K562 (cell line): ENCODE measurements around the gene NUFIP2. TPM values are rescaled to one million over a fixed set of nuclear protein-coding genes. Genes with fewer than 3 reads are reported as not detected.

Experiments
- ATAC-seq: fragments of 200-7000 bp; cut with Tn5 transposase; 3 replicates; pipeline ENCODE4 v1.9.1; 2020; ENCODE audit warnings: moderate library complexity
- BruUV-seq: library from RNA; stranded (reverse); fragments of 400-500 nt; replicated peaks from 2 replicates; lab custom pipeline; 2021; lab: Mats Ljungman, UMichigan
- CTCF ChIA-PET: fragments of 300-600 bp; formaldehyde crosslinking; extraction: SDS; loops from one replicate; lab custom pipeline; 2021; ENCODE audit warnings: low intra/inter-chr PET ratio; lab: Yijun Ruan, JAX
- POLR2A ChIA-PET: fragments of 300-600, 350-650 bp; sonication (Branson Sonifier 250); formaldehyde crosslinking; extraction: SDS; loops from one replicate; lab custom pipeline; 2021; ENCODE audit warnings: antibody characterized with exemption, inconsistent platforms; lab: Yijun Ruan, JAX
- DNase-seq, 4 experiments: peaks; one replicate each; pipeline versions ENCODE4 v3.0.0 to v3.0.0-alpha.2; 2011 to 2018; ENCODE audit warnings: low spot score in 3 of 4, mixed read lengths in 3 of 4; ENCODE audit errors: extremely low read depth in 1 of 4
- FAIRE-seq: peaks from 2 replicates; lab custom pipeline; 2011; peaks lifted over from hg19 to GRCh38; lab: Jason Lieb, UNC
- H2AFZ ChIP-seq: 2 replicates; pipeline ENCODE4 v1.6.0; 2011; ENCODE audit warnings: low read depth, low read length, control low read depth, inconsistent platforms
- H3K27ac ChIP-seq: fragments of 200-600 bp; 3 replicates; pipeline ENCODE4 v1.8.0; 2011; ENCODE audit warnings: low read depth, mild to moderate bottlenecking, control low read depth, inconsistent platforms, low read length, moderate library complexity, mixed read lengths; ENCODE audit errors: extremely low read depth
- H3K27me3 ChIP-seq, 2 experiments: fragments of 300-600 bp in 1 of 2; 2 replicates in 1 of 2; 3 replicates in 1 of 2; pipeline versions ENCODE4 v1.6.0 to v1.8.0; 2011; ENCODE audit warnings: inconsistent platforms in 2 of 2, low read length in 2 of 2, mild to moderate bottlenecking in 1 of 2, mixed read lengths in 1 of 2, moderate library complexity in 1 of 2; ENCODE audit not compliant: control insufficient read depth in 2 of 2, insufficient read depth in 2 of 2
- H3K36me3 ChIP-seq: fragments of 300-600 bp; 3 replicates; pipeline ENCODE4 v1.8.0; 2011; ENCODE audit warnings: mild to moderate bottlenecking, low read length, inconsistent platforms; ENCODE audit not compliant: control insufficient read depth, insufficient read depth
- H3K4me1 ChIP-seq, 2 experiments: fragments of 200-600 bp in 1 of 2; replicated peaks in 1 of 2; 2 replicates in 1 of 2; 3 replicates in 1 of 2; pipeline versions ENCODE4 v1.5.1 to v1.8.0; 2011; ENCODE audit warnings: inconsistent platforms in 2 of 2, low read length in 2 of 2, mild to moderate bottlenecking in 1 of 2, mixed read lengths in 1 of 2, moderate library complexity in 1 of 2; ENCODE audit not compliant: control insufficient read depth in 2 of 2, insufficient read depth in 2 of 2
- H3K4me2 ChIP-seq: 2 replicates; pipeline ENCODE4 v1.6.1; 2011; ENCODE audit warnings: low read length, control low read depth, inconsistent platforms, mixed read lengths; ENCODE audit not compliant: insufficient read depth
- H3K4me3 ChIP-seq: fragments of 200-600 bp; sonication (generic), shearing (Covaris generic); 2 replicates; pipeline ENCODE4 v1.5.1; 2016; ENCODE audit warnings: control low read depth, inconsistent platforms
- H3K79me2 ChIP-seq: fragments of 200-600 bp; 3 replicates; pipeline ENCODE4 v1.8.0; 2011; ENCODE audit warnings: low read length, inconsistent platforms; ENCODE audit not compliant: control insufficient read depth, insufficient read depth
- H3K9ac ChIP-seq, 2 experiments: 2 replicates each; pipeline versions ENCODE4 v1.6.0 to v1.6.1; 2011; ENCODE audit warnings: low read depth in 2 of 2, low read length in 2 of 2, control low read depth in 1 of 2, inconsistent platforms in 1 of 2, mild to moderate bottlenecking in 1 of 2, mixed read lengths in 1 of 2; ENCODE audit not compliant: insufficient read depth in 1 of 2
- H3K9me1 ChIP-seq: one replicate; pipeline ENCODE4 v1.6.0; 2011; ENCODE audit warnings: inconsistent platforms, mild to moderate bottlenecking, low read length, moderate library complexity; ENCODE audit not compliant: control insufficient read depth, insufficient read depth
- H3K9me3 ChIP-seq: replicated peaks from 2 replicates; pipeline ENCODE4 v1.5.1; 2011; ENCODE audit warnings: low read depth, low read length, inconsistent platforms; ENCODE audit not compliant: control insufficient read depth, insufficient read depth
- H4K20me1 ChIP-seq: replicated peaks from 2 replicates; pipeline ENCODE4 v1.6.1; 2011; ENCODE audit warnings: low read length, inconsistent platforms, mixed read lengths; ENCODE audit not compliant: control insufficient read depth, insufficient read depth
- ARNT ChIP-seq, 2 experiments: fragments of 450-650 bp; IDR thresholded peaks; 2 replicates each; pipeline ENCODE4 v1.6.1; 2016; ENCODE audit warnings: mild to moderate bottlenecking in 1 of 2
- USF1 ChIP-seq: sonication (generic); formaldehyde crosslinking; IDR thresholded peaks from 2 replicates; pipeline ENCODE4 v1.9.0; 2022; ENCODE audit warnings: mild to moderate bottlenecking, missing genetic modification reagents
- ZBTB40 ChIP-seq, 2 experiments: fragments of 450-650 bp in 1 of 2; sonication (generic) in 1 of 2; formaldehyde crosslinking in 1 of 2; IDR thresholded peaks; 2 replicates each; pipeline versions ENCODE4 v1.7.1 to v1.9.0; 2016 to 2022; ENCODE audit warnings: inconsistent platforms in 1 of 2, mild to moderate bottlenecking in 1 of 2, missing genetic modification reagents in 1 of 2
- ZEB2 ChIP-seq: fragments of 450-650 bp; IDR thresholded peaks from 2 replicates; pipeline ENCODE4 v1.6.1; 2016
- ZNF146 ChIP-seq: IDR thresholded peaks from one replicate; pipeline ENCODE4 v1.6.1; 2018; ENCODE audit warnings: missing compliant biosample characterization; ENCODE audit not compliant: unreplicated experiment
- WGBS: fragments of 100-300 bp; shearing (Covaris generic); methylation state at CpG from one replicate; pipeline ENCODE4 v1.1.6; 2016; ENCODE audit warnings: low coverage, mixed read lengths; ENCODE audit not compliant: insufficient coverage; ENCODE audit errors: missing lambda C conversion rate; 5-methylcytosine and 5-hydroxymethylcytosine counted together
- in situ Hi-C: fragments of 300-500 bp; cut with MboI; formaldehyde crosslinking; loops from 4 replicates; pipeline ENCODE4 v1.15.0; 2018; ENCODE audit warnings: inconsistent platforms, mixed read lengths
- intact Hi-C: fragments of 100-400 bp; cut with micrococcal nuclease; formaldehyde crosslinking; loops from 2 replicates; pipeline ENCODE4 v1.14.2; 2022
- polyA plus RNA-seq, 8 experiments: library from polyadenylated mRNA; depleted of rRNA in 4 of 8; stranded (reverse) in 5 of 8; unstranded in 3 of 8; fragments of >200 nt; fragmentation: Nextera tagmentation in 2 of 8; fragmentation: Illumina TruSeq in 1 of 8; extraction: Ambion mirVana in 2 of 8; extraction: Trizol in 1 of 8; gene quantifications; 2 replicates each; pipeline versions ENCODE4 v1.2.1 to v1.2.3, GENCODE V29; 2011 to 2014; ENCODE audit warnings: inconsistent platforms in 1 of 8, missing spikeins in 1 of 8
- total RNA-seq, 7 experiments: library from RNA; depleted of rRNA in 6 of 7; stranded (reverse); fragments of >200 nt in 6 of 7; fragmentation: Illumina TruSeq in 2 of 7; extraction: Trizol in 2 of 7; gene quantifications; 2 replicates each; pipeline versions ENCODE4 v1.2.1 to v1.2.3, GENCODE V29; 2011 to 2021; ENCODE audit warnings: low replicate concordance in 1 of 7

The NUFIP2 gene
- total and polyA plus RNA-seq, 9 of the 15 experiments (the other 6 are each of a cell fraction or from before 2014, with no cell fraction given), result 4.9 to 40.7 (median 18.5) TPM

- H3K4me1 ChIP-seq, result peaks cover 1 to 10% of the 10 kb centered on the region in 2 experiments; a peak in 3 of 5 replicates
- 68% methylated on average over 3 of the region's 3 CpGs for WGBS
- CTCF ChIA-PET, result no interaction called here
- in situ Hi-C loops (no loop called here), intact Hi-C loops (no loop called here)
- peak; percentile 57 for TF ChIP-seq ZNF146 (CRISPR knock-in tag)
- no peak for TF ChIP-seq ZEB2
- H3K9me1 ChIP-seq, result no peaks in the 10 kb centered on the region
- no peak overlapping the region for H3K27ac ChIP-seq
- no peak overlapping the region for H3K9ac ChIP-seq
- POLR2A ChIA-PET, result no interaction called here
- ATAC-seq, result no peak
- H4K20me1 ChIP-seq, result peaks cover 6% of the 10 kb centered on the region
- DNase-seq, result no peak
- peaks cover 16% of the 10 kb centered on the region; the same call in 2 of the 3 replicates for H3K36me3 ChIP-seq
- H3K4me3 ChIP-seq, result no peak overlapping the region
- no peak overlapping the region for H2AFZ ChIP-seq
- BruUV-seq, result no TSS peak
- FAIRE-seq, result no peak
- no peaks in the 10 kb centered on the region for H3K27me3 ChIP-seq
- no peak overlapping the region for H3K4me2 ChIP-seq
- no peaks in the 10 kb centered on the region for H3K9me3 ChIP-seq
- peaks cover 34% of the 10 kb centered on the region for H3K79me2 ChIP-seq
These were observed 1.5 kb upstream of the NUFIP2 start for GRCh38 chr17:29295420-29295819.

- intact Hi-C loops (loop anchor here (5.0 kb wide), 1 partner anchor 48 kb away; no protein-coding TSS in a partner anchor), in situ Hi-C loops (no loop called here)
- ChIA-PET CTCF (no interaction called here), POLR2A (interaction anchor here (0.7 to 1.5 kb wide), 27 partner anchors 9 to 869 kb away, joined by 3 to 12 read pairs (median 4); partner anchors contain the start of gene TLCD1)
- BruUV-seq, result TSS peak; percentile 90
- no peaks in the 10 kb centered on the region for H3K9me1 ChIP-seq
- H2AFZ ChIP-seq, result peak overlapping the region; percentile 93
- H3K4me1 ChIP-seq, result peaks cover 10 to 16% of the 10 kb centered on the region in 2 experiments; a peak in 3 of 5 replicates
- FAIRE-seq, result no peak
- H3K27me3 ChIP-seq, result no peaks in the 10 kb centered on the region
- H3K36me3 ChIP-seq, result peaks cover 25% of the 10 kb centered on the region
- H3K9ac ChIP-seq, result peak overlapping the region; percentile 96 to 98; a peak in 3 of 4 replicates
- H3K4me3 ChIP-seq, result peak overlapping the region; percentile 97
- peak overlapping the region; percentile 96 for H3K4me2 ChIP-seq
- H3K79me2 ChIP-seq, result peaks cover 43% of the 10 kb centered on the region
- 0% methylated on average over 2 of the region's 2 CpGs for WGBS
- DNase-seq, result no peak
- no peaks in the 10 kb centered on the region for H3K9me3 ChIP-seq
- ATAC-seq, result no peak
- peak overlapping the region; percentile 92 for H3K27ac ChIP-seq
- peaks cover 10% of the 10 kb centered on the region for H4K20me1 ChIP-seq
- TF ChIP-seq USF1 (CRISPR knock-in tag), result no peak
- peak; percentile 49; the same call in 1 of the 2 replicates for TF ChIP-seq ZBTB40 (IDR thresholded peaks at IDR 0.05)
- TF ChIP-seq ZBTB40 (CRISPR knock-in tag; IDR thresholded peaks at IDR 0.05), result no peak
- 0 out of 4 replicates have a peak, but pooled peaks of 1 of the 2 experiments have one; percentile 3 for TF ChIP-seq ARNT (IDR thresholded peaks at IDR 0.05)
These were observed 592 bp upstream of the NUFIP2 start for GRCh38 chr17:29294580-29294900.
